HUDEP-2 (cell line): Measurements from ENCODE around the gene EI24.
A peak's percentile ranks its signal among the peaks of the same experiment; 100 is the strongest.
"Not testable (repeated sequence)": the region's sequence is repeated elsewhere in the genome, so short reads cannot be mapped to it uniquely, and the experiment has no call there.

ENCODE experiments used
- DNase-seq, 76 experiments: peaks; one replicate each; lab custom pipeline; 2025; ENCODE audit not compliant: unreplicated experiment in 76 of 76; lab: John Stamatoyannopoulos, UW

EI24 gene

DNA sequence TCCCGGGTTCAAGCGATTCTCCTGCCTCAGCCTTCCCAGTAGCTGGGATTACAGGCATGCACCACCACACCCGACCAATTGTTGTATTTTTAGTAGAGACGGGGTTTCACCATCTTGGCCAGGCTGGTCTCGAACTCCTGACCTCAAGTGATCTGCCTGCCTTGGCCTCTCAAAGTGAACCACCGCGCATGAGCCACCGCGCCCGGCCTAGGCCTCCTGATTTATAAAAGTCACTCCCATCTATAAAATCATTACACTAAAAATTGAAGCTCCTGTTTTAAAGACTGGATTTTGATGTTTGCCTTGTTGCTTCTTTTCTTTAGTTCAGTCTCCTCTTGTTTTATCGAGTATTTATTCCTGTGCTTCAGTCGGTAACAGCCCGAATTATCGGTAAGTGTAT lies 7.9 kb downstream of the EI24 start:
- not testable (repeated sequence) for DNase-seq

DNA sequence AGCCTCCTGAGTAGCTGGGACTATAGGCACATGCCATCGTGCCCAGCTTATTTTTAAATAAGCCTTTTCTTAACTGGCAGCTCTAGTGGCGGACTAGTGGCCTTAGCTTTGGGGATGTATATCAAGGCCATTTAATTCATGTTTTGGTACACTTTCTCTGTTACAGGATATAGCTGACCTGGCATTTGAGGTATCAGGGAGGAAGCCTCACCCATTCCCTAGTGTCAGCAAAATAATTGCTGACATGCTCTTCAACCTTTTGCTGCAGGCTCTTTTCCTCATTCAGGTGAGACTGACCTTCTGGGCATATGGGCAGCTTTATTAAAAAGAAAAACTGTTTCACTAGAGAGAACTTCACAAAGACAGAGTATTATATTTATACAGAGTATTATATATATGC lies 9.5 kb downstream of the EI24 start:
- no peak for DNase-seq

GRCh38 chr11:125579811-125580210 lies 10.5 kb downstream of the EI24 start:
- DNase-seq = no peak

GRCh38 chr11:125583496-125583895 lies 14.2 kb downstream of the EI24 start:
- DNase-seq = no peak

- no peak for DNase-seq
Measured at GRCh38 chr11:125585487-125585886, 16.2 kb downstream of the EI24 start.

GRCh38 chr11:125586623-125587022 lies 17.3 kb downstream of the EI24 start:
- no peak for DNase-seq

DNA sequence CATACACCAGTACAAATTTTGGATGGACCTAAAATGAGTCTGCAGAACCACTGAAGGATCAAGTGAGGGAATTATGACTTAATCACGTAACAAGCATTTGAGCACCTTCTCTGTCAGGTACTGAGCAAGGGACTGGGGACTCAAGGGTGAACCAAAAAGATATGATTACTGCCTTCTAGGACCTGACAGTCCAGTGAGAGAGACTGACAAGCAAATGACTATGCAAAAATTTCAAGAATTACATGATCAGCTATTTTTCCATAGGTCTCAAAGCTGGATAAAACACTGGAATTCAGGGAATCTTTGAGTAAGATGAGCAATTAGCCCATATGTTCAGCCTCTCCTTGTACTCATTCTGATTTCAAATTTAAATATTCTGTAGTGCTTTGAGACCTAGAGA lies 18.2 kb downstream of the EI24 start:
- no peak for DNase-seq

DNA sequence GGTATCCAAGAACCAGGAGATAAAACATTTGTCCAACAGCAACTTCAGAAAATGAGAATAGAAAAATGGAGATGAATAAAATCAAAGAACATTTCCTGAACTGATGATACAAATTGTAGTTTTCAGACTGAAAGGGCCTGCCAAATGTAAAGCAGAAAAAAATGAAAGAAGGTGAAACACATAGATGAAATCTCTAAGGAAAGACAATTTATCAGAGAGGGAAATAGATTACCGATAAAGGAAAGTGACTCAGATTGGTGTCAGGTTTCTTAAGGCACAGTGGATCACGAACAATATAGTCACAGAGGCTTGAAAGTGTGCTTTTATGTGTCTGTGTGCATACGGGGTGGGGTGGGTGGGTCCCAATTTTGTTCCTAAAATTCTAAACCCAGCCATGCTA lies 19.2 kb downstream of the EI24 start:
- no peak for DNase-seq

GRCh38 chr11:125591649-125592304 lies 22.5 kb downstream of the EI24 start:
- DNase-seq = peak in 16 of 76 experiments; percentile 3 to 56 (median 28)

GRCh38 chr11:125592305-125593113 lies 23.2 kb downstream of the EI24 start, which contains the start of gene STT3A:
Gene STT3A, plus strand, starts transcription at chr11:125592852. Its CDS starts 3,064 bp downstream, at chr11:125595916.
- DNase-seq = peak; percentile 16 to 99 (median 98)

GRCh38 chr11:125593114-125593820 lies 24.0 kb downstream of the EI24 start:
- peak in 26 of 76 experiments; percentile 4 to 50 (median 22) for DNase-seq

DNA sequence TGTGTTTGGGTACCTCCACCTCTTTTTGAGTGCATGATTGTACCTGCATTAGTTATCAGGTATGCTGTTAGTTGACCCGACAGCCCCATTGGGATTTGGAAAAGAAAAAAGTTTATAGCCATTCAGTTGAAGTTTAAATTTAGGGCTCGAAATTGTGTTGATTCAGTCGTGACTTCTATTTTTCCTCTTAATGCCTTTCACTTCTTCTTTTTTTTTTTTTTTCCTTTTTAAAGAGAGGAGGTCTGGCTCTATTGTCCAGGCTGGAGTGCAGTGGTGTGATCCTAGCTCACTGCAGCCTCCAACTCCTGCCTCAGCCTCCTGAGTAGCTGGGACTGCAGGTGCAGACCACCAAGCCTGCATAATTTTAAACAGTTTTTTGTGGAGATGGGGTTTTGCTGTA lies 25.7 kb downstream of the EI24 start:
- DNase-seq = no peak

DNA sequence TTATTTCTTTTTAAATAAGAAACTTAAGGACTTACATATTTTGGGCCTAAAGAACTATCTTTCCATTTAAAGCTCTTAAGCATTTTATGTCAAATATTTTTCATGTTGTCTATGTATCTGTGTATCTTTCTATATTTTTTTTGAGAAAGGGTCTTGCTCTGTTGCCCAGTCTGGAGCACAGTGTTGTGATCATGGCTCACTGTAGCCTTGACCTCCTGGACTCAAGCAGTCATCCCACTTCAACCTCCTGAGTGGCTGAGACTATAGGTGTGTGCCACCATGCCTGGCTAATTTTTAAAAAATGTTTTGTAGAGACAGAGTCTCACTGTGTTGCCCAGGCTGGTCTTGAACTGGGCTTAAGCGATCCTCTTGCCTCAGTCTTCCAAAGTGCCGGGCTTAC lies 31.4 kb downstream of the EI24 start:
- no peak for DNase-seq

DNA sequence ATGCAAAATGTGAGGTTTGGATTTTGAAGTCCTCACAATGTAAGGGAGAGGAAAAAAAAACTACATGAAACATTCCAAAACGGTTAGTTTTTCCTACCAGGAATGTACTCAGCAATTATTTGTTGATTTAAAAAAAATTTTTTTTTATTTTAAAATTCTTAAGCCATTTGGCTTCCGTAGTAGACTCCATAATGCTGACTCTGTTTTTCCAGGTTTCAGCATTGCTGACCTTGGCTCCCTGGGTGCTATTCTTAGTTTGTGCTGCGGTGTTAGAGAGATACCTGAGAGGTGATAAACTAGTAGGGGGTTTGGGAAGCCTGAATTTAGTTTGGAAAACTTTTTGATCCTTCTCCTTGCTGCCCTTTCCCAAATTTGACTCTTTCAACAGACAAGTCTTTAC lies 33.9 kb downstream of the EI24 start:
- no peak for DNase-seq

GRCh38 chr11:125605417-125605816 lies 36.1 kb downstream of the EI24 start:
- DNase-seq = no peak

DNA sequence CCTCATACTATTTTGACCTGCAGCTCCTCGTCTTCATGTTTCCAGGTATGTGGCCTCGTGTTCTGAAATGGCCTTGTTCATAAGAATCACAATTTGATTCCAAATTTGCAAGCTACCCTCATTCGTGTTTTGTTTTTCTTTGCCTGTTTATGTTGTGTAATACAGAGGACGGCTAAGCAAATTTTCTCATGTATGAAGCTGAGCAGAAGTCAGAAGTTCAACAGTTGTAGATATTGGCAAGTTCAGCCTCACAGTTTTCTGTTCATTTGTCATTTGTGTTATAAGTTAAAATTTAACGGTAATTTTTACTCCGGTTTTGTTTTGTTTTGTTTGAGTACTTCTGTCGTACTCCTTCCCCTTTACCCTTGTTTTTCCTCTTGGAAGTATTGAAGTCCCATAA lies 40.3 kb downstream of the EI24 start:
- no peak for DNase-seq

- DNase-seq = no peak
Measured at GRCh38 chr11:125618383-125618782, 49.1 kb downstream of the EI24 start.

- no peak for DNase-seq
Measured at GRCh38 chr11:125621995-125622394, 52.7 kb downstream of the EI24 start.

GRCh38 chr11:125623064-125623463 lies 53.8 kb downstream of the EI24 start:
- DNase-seq = no peak

GRCh38 chr11:125624756-125625213 lies 55.5 kb downstream of the EI24 start, which contains the start of gene CHEK1:
Gene CHEK1, plus strand, starts transcription at chr11:125625163. Its CDS starts 1,606 bp downstream, at chr11:125626769.
- peak in 1 of 76 experiments; percentile 2 for DNase-seq

GRCh38 chr11:125625225-125625629 lies 56.0 kb downstream of the EI24 start:
- DNase-seq = peak in 14 of 76 experiments; percentile 18 to 86 (median 49)
